ENCODE measurements around the gene MOK. TPM values are rescaled to one million over a fixed set of nuclear protein-coding genes. Genes with fewer than 3 reads are reported as not detected.

The MOK gene
- total RNA-seq, 2 donors from 2014 or later = 4.8 to 6.9 TPM

- intact Hi-C loops (cut with DNase I) = no loop called here
- no peak for TF ChIP-seq CTCF (IDR thresholded peaks at IDR 0.05)
- H3K36me3 ChIP-seq = no peaks in the 10 kb centered on the region
These were observed 81.3 kb downstream of the MOK start for GRCh38 chr14:102223682-102224081.

GRCh38 chr14:102222751-102223150 lies 82.2 kb downstream of the MOK start:
- intact Hi-C loops (cut with DNase I) = no loop called here
- no peaks in the 10 kb centered on the region for H3K36me3 ChIP-seq
- no peaks in the 10 kb centered on the region for H3K9me3 ChIP-seq
- DNase-seq = no peak
- H3K27me3 ChIP-seq = no peaks in the 10 kb centered on the region
- no peak for TF ChIP-seq CTCF (IDR thresholded peaks at IDR 0.05)
- H3K27ac ChIP-seq = no peak overlapping the region
- no peak overlapping the region for H3K4me3 ChIP-seq
- no peaks in the 10 kb centered on the region for H3K4me1 ChIP-seq
- no peak overlapping the region for H3K9ac ChIP-seq (ENCODE audit: low read depth in 2 of 2, low read length in 2 of 2)

More at GRCh38 chr14:102223682-102224081, 81.3 kb downstream of the MOK start:
- no peak overlapping the region for H3K9ac ChIP-seq (ENCODE audit: low read depth in 2 of 2, low read length in 2 of 2)
- H3K4me1 ChIP-seq = no peaks in the 10 kb centered on the region
- no peaks in the 10 kb centered on the region for H3K27me3 ChIP-seq
- DNase-seq = no peak
- H3K4me3 ChIP-seq = no peak overlapping the region
- no peaks in the 10 kb centered on the region for H3K9me3 ChIP-seq
- no peak overlapping the region for H3K27ac ChIP-seq

GRCh38 chr14:102222009-102222575 lies 82.9 kb downstream of the MOK start:
- Histone ChIP-seq H3K4me1 (no peaks in the 10 kb centered on the region), H3K4me3 (no peak overlapping the region), H3K27ac (no peak overlapping the region), H3K27me3 (no peaks in the 10 kb centered on the region), H3K9ac (ENCODE audit: low read depth in 2 of 2, low read length in 2 of 2) (no peak overlapping the region), H3K36me3 (no peaks in the 10 kb centered on the region), H3K9me3 (no peaks in the 10 kb centered on the region)
- no peak for DNase-seq
- TF ChIP-seq CTCF (IDR thresholded peaks at IDR 0.05) = no peak
- intact Hi-C loops (cut with DNase I) = no loop called here

GRCh38 chr14:102221026-102221425 lies 83.9 kb downstream of the MOK start:
- no peak for DNase-seq
- Histone ChIP-seq H3K4me1 (no peaks in the 10 kb centered on the region), H3K9ac (ENCODE audit: low read depth in 2 of 2, low read length in 2 of 2) (no peak overlapping the region), H3K9me3 (no peaks in the 10 kb centered on the region), H3K27ac (no peak overlapping the region), H3K36me3 (no peaks in the 10 kb centered on the region), H3K27me3 (no peaks in the 10 kb centered on the region), H3K4me3 (no peak overlapping the region)
- intact Hi-C loops (cut with DNase I) = no loop called here
- no peak for TF ChIP-seq CTCF (IDR thresholded peaks at IDR 0.05)

GRCh38 chr14:102220031-102220430 lies 84.9 kb downstream of the MOK start:
- intact Hi-C loops (cut with DNase I) = no loop called here
- Histone ChIP-seq H3K9ac (ENCODE audit: low read depth in 2 of 2, low read length in 2 of 2) (no peak overlapping the region), H3K4me1 (no peaks in the 10 kb centered on the region), H3K9me3 (no peaks in the 10 kb centered on the region), H3K27me3 (no peaks in the 10 kb centered on the region), H3K4me3 (no peak overlapping the region), H3K27ac (no peak overlapping the region), H3K36me3 (no peaks in the 10 kb centered on the region)
- DNase-seq = no peak
- TF ChIP-seq CTCF (IDR thresholded peaks at IDR 0.05) = no peak
